ES-I3 (cell line): ENCODE results near the gene ABCB11.

Experiments
- H3K36me3 ChIP-seq: 2 replicates; pipeline ENCODE4 v1.6.1; 2013; ENCODE audit warnings: mild to moderate bottlenecking, low read length, control low read depth, moderate library complexity; ENCODE audit not compliant: insufficient read depth
- H3K4me1 ChIP-seq: 2 replicates; pipeline ENCODE4 v1.6.1; 2013; ENCODE audit warnings: mild to moderate bottlenecking, control low read depth, low read length; ENCODE audit not compliant: insufficient read depth
- H3K9ac ChIP-seq: 2 replicates; pipeline ENCODE4 v1.6.1; 2013; ENCODE audit warnings: low read depth, mild to moderate bottlenecking, low read length, moderate library complexity
- H3K9me3 ChIP-seq: 2 replicates; pipeline ENCODE4 v1.6.1; 2013; ENCODE audit warnings: mild to moderate bottlenecking, low read length, moderate library complexity; ENCODE audit not compliant: control insufficient read depth, insufficient read depth

ABCB11 gene

GRCh38 chr2:169007356-169007755, 23.8 kb downstream of the ABCB11 start:
- no peaks in the 10 kb centered on the region for H3K9me3 ChIP-seq
- H3K4me1 ChIP-seq = no peaks in the 10 kb centered on the region

GRCh38 chr2:169006665-169007064, 24.5 kb downstream of the ABCB11 start:
- Histone ChIP-seq H3K36me3 (no peaks in the 10 kb centered on the region), H3K9me3 (no peaks in the 10 kb centered on the region), H3K4me1 (no peaks in the 10 kb centered on the region), H3K9ac (no peak overlapping the region)

More at GRCh38 chr2:169007356-169007755, 23.8 kb downstream of the ABCB11 start:
- Histone ChIP-seq H3K36me3 (no peaks in the 10 kb centered on the region), H3K9ac (no peak overlapping the region)

GRCh38 chr2:169005994-169006393, 25.1 kb downstream of the ABCB11 start:
- H3K36me3 ChIP-seq = no peaks in the 10 kb centered on the region
- no peaks in the 10 kb centered on the region for H3K4me1 ChIP-seq
- no peak overlapping the region for H3K9ac ChIP-seq
- H3K9me3 ChIP-seq = no peaks in the 10 kb centered on the region

GRCh38 chr2:169005080-169005598, 26.0 kb downstream of the ABCB11 start:
- no peaks in the 10 kb centered on the region for H3K36me3 ChIP-seq
- no peaks in the 10 kb centered on the region for H3K4me1 ChIP-seq
- no peaks in the 10 kb centered on the region for H3K9me3 ChIP-seq
- H3K9ac ChIP-seq = no peak overlapping the region

GRCh38 chr2:169002161-169002738, 28.9 kb downstream of the ABCB11 start:
- Histone ChIP-seq H3K9ac (no peak overlapping the region), H3K36me3 (no peaks in the 10 kb centered on the region), H3K4me1 (no peaks in the 10 kb centered on the region), H3K9me3 (no peaks in the 10 kb centered on the region)

- H3K9ac ChIP-seq = no peak overlapping the region
- no peaks in the 10 kb centered on the region for H3K36me3 ChIP-seq
- no peaks in the 10 kb centered on the region for H3K4me1 ChIP-seq
- no peaks in the 10 kb centered on the region for H3K9me3 ChIP-seq
Observed at GRCh38 chr2:169001116-169001815, 29.9 kb downstream of the ABCB11 start.

- Histone ChIP-seq H3K9me3 (no peaks in the 10 kb centered on the region), H3K36me3 (no peaks in the 10 kb centered on the region), H3K4me1 (0 out of 2 replicates have a peak, but pooled peaks cover 2% of the 10 kb centered on the region), H3K9ac (no peak overlapping the region)
Observed at GRCh38 chr2:168999668-169000213, 31.4 kb downstream of the ABCB11 start.

- H3K36me3 ChIP-seq = no peaks in the 10 kb centered on the region
- 0 out of 2 replicates have a peak, but pooled peaks cover 2% of the 10 kb centered on the region for H3K4me1 ChIP-seq
- no peaks in the 10 kb centered on the region for H3K9me3 ChIP-seq
- H3K9ac ChIP-seq = no peak overlapping the region
Observed at GRCh38 chr2:168998609-168999211, 32.4 kb downstream of the ABCB11 start.

- no peaks in the 10 kb centered on the region for H3K36me3 ChIP-seq
- 0 out of 2 replicates have a peak, but pooled peaks cover 2% of the 10 kb centered on the region for H3K4me1 ChIP-seq
- no peaks in the 10 kb centered on the region for H3K9me3 ChIP-seq
- no peak overlapping the region for H3K9ac ChIP-seq
Observed at GRCh38 chr2:168997794-168998193, 33.3 kb downstream of the ABCB11 start.

GRCh38 chr2:168997118-168997521, 34.0 kb downstream of the ABCB11 start:
- Histone ChIP-seq H3K36me3 (no peaks in the 10 kb centered on the region), H3K9ac (no peak overlapping the region), H3K4me1 (0 out of 2 replicates have a peak, but pooled peaks cover 2% of the 10 kb centered on the region), H3K9me3 (no peaks in the 10 kb centered on the region)

GRCh38 chr2:168995744-168996143, 35.4 kb downstream of the ABCB11 start:
- Histone ChIP-seq H3K4me1 (0 out of 2 replicates have a peak, but pooled peaks cover 2% of the 10 kb centered on the region), H3K9me3 (no peaks in the 10 kb centered on the region), H3K36me3 (no peaks in the 10 kb centered on the region), H3K9ac (no peak overlapping the region)

GRCh38 chr2:168993538-168993937, 37.6 kb downstream of the ABCB11 start:
- Histone ChIP-seq H3K9ac (no peak overlapping the region), H3K36me3 (no peaks in the 10 kb centered on the region), H3K9me3 (no peaks in the 10 kb centered on the region), H3K4me1 (0 out of 2 replicates have a peak, but pooled peaks cover 2% of the 10 kb centered on the region)

GRCh38 chr2:168992591-168993349, 38.4 kb downstream of the ABCB11 start:
- Histone ChIP-seq H3K9ac (no peak overlapping the region), H3K36me3 (no peaks in the 10 kb centered on the region), H3K4me1 (0 out of 2 replicates have a peak, but pooled peaks cover 2% of the 10 kb centered on the region), H3K9me3 (no peaks in the 10 kb centered on the region)

GRCh38 chr2:168992026-168992425, 39.1 kb downstream of the ABCB11 start:
- H3K4me1 ChIP-seq = 0 out of 2 replicates have a peak, but pooled peaks cover 2% of the 10 kb centered on the region
- H3K9ac ChIP-seq = no peak overlapping the region
- H3K9me3 ChIP-seq = no peaks in the 10 kb centered on the region
- H3K36me3 ChIP-seq = no peaks in the 10 kb centered on the region
